Daoy (cell line): ENCODE results near the gene KIR3DL2. TPM values are rescaled to one million over a fixed set of nuclear protein-coding genes. Genes with fewer than 3 reads are reported as not detected.
"Not testable (repeated sequence)": the region's sequence is repeated elsewhere in the genome, so short reads cannot be mapped to it uniquely, and the experiment has no call there.

Source experiments
- DNase-seq: peaks from one replicate; pipeline ENCODE4 v3.0.0-alpha.2; 2015; ENCODE audit warnings: low read depth
- total RNA-seq: library from RNA; depleted of rRNA; stranded (reverse); fragments of >200 nt; shearing (Covaris generic); gene quantifications from 2 replicates; pipeline ENCODE4 v1.2.3, GENCODE V29; 2014; rRNA removed

KIR3DL2 gene
- not detected in 2 replicates for total RNA-seq

GRCh38 chr19:54850061-54850640 is at the start of gene KIR3DL2:
KIR3DL2 (plus strand) TSS chr19:54850443; CDS start chr19:54850476, 33 bp downstream.
- not testable (repeated sequence) for DNase-seq

DNA sequence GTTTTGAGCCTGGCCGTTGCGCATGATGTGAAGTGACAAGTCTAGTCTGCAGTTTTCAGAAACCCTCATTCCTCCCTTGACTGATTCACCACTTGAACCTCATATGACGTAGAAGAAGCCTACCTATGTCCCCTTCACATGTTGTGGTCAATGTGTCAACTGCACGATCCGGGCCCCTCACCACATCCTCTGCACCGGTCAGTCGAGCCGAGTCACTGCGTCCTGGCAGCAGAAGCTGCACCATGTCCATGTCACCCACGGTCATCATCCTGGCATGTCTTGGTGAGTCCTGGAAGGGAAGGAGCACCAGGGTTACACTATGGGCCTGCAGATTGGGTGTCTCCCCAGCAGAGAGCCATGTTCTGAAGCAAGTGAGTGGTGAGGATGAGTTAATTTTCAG is 46.8 kb upstream of the KIR3DL2 start, which contains the start of gene KIR2DL4:
TSS of gene KIR2DL4 (plus strand) at position 201 of the 400 bp plus-strand sequence. CDS start at position 243, 42 bp downstream.
- DNase-seq = no peak

GRCh38 chr19:54804101-54804500 is 46.1 kb upstream of the KIR3DL2 start:
- DNase-seq = no peak

GRCh38 chr19:54804571-54804970 is 45.7 kb upstream of the KIR3DL2 start:
- no peak for DNase-seq

GRCh38 chr19:54805665-54806515 is 44.4 kb upstream of the KIR3DL2 start:
- DNase-seq = no peak

DNA sequence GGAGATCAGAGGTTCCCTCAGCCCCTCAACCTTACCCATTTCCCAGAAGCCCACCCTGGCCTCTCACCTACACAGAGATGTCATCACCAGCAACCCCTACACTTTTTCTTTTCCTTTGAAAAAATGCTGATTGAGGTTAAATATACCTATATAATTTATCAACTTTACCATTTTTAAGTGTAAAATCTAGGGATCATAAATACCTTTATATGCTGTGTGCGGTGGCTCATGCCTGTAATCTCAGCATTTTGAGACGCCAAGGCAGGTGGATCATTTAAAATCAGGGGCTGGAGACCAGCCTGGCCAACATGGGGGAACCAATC is 43.8 kb upstream of the KIR3DL2 start:
- no peak for DNase-seq

DNA sequence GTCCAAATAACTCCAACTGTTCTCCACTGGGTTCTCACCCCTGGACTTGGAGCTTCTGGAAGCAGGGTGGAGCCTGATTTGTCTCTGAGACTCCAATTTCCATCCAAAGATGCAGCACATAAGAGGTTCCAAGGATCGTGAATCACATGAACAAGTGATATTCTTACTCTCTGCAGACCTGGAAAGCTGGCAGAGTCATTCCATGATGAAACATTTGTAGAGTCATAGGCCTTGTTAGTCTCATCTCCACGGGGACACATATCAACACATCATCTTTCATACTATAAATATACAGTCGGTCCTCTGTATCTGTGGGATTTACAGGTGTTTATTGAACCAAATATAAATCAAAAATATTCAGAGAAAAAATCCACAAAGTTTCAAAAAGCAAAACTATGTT is 35.7 kb upstream of the KIR3DL2 start:
- DNase-seq = not testable (repeated sequence)

GRCh38 chr19:54816251-54816650 is 34.0 kb upstream of the KIR3DL2 start, which contains the start of gene KIR3DL1:
KIR3DL1 (plus strand) TSS chr19:54816468.
- DNase-seq = not testable (repeated sequence)

GRCh38 chr19:54817670-54818536 is 32.3 kb upstream of the KIR3DL2 start:
- DNase-seq = no peak

DNA sequence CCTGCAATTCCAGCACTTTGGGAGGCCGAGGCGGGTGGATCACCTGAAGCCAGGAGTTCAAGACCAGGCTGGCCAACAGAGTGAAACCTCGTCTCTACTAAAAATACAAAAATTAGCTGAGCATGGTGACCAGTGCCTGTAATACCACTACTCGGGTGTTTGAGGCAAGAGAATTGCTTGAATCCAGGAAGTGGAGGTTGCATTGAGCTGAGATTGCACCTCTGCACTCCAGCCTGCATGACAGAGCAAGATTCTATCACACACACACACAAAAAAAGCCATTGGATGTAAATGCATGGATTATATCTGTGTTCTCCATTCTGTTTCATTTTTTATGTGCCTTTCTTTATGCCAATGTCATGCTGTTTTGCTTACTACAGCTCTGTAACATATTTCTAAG is 25.8 kb upstream of the KIR3DL2 start:
- DNase-seq = not testable (repeated sequence)

GRCh38 chr19:54825326-54825725 is 24.9 kb upstream of the KIR3DL2 start:
- not testable (repeated sequence) for DNase-seq

- DNase-seq = not testable (repeated sequence)
These were observed 22.2 kb upstream of the KIR3DL2 start for GRCh38 chr19:54828064-54828463.

GRCh38 chr19:54832496-54832895 is 17.7 kb upstream of the KIR3DL2 start, which contains the start of gene KIR2DS4:
KIR2DS4 (plus strand) TSS chr19:54832676.
- DNase-seq = not testable (repeated sequence)

DNA sequence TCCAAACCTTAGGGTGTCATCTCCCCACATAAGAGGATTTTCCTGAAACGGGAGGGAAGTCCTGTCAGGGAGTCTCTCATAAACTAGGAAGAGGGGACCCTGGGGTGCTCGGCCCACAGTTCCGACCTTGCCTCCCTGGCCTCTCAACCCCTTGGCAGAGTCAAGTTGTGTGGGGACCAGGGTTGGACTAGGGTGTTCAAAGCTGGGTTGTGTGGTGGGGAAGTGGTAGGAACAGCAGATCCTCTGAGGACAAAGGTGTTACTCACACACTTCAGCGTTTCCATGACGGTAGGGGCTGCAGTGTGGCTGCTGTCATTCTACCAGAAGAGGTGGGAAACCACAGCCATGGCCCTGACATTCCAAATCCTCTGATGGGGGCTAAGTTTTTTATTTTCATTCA is 15.1 kb upstream of the KIR3DL2 start:
- DNase-seq = not testable (repeated sequence)

- not testable (repeated sequence) for DNase-seq
These were observed 12.7 kb upstream of the KIR3DL2 start for GRCh38 chr19:54837522-54837921.

GRCh38 chr19:54843171-54843570 is 7.1 kb upstream of the KIR3DL2 start:
- DNase-seq = not testable (repeated sequence)

DNA sequence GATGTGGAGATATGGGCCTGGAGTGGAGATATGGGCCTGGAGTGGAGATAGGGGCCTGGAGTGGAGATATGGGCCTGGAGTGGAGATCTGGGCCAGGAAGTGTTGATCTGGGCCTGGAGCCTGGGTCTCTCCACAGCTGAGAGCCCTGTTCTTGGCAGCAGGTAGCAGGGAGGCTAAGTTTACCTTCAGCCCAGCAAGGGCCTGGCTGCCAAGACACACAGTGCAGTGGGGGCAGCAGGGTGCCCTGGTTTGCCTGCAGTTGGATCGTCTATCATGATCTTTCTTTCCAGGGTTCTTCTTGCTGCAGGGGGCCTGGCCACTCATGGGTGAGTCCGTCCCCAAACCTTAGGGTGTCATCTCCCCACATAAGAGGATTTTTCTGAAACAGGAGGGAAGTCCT is 687 bp downstream of the KIR3DL2 start:
- no peak for DNase-seq

GRCh38 chr19:54851353-54851752 is 1.1 kb downstream of the KIR3DL2 start:
- DNase-seq = no peak

DNA sequence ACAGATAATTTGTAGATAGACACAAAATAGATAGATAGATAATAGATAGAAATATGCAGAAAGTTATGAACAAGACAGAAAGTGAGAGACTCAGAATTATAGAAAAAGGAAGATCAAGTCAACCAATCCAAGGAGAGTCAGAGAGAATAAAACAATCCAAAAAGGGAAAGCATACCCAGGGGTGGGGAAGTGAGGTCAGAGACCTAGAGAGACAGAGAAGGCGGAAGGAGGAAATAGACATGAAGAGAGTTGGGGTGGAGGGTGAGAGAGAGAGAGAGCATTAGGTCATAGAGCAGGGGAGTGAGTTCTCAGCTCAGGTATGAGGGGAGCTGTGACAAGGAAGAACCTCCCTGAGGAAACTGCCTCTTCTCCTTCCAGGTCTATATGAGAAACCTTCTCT is 5.0 kb downstream of the KIR3DL2 start:
- DNase-seq = not testable (repeated sequence)

DNA sequence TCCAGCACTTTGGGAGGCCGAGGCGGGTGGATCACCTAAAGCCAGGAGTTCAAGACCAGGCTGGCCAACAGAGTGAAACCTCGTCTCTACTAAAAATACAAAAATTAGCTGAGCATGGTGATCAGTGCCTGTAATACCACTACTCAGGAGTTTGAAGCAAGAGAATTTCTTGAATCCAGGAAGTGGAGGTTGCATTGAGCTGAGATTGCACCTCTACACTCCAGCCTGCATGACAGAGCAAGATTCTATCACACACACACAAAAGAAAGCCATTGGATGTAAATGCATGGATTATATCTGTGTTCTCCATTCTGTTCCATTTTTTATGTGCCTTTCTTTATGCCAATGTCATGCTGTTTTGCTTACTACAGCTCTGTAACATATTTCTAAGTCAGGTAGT is 8.2 kb downstream of the KIR3DL2 start:
- DNase-seq = not testable (repeated sequence)

- DNase-seq = peak; percentile 79
These were observed 9.2 kb downstream of the KIR3DL2 start for GRCh38 chr19:54859421-54859820.

- DNase-seq = not testable (repeated sequence)
These were observed 13.2 kb downstream of the KIR3DL2 start for GRCh38 chr19:54863459-54863858.
